GM21447 (cell line): ENCODE measurements around the gene LRRC55.

ENCODE experiments used
- ATAC-seq: cut with Tn5 transposase; IDR thresholded peaks from one replicate; pipeline ENCODE4 v1.9.1; 2021; ENCODE audit not compliant: unreplicated experiment

The LRRC55 gene, protein sequence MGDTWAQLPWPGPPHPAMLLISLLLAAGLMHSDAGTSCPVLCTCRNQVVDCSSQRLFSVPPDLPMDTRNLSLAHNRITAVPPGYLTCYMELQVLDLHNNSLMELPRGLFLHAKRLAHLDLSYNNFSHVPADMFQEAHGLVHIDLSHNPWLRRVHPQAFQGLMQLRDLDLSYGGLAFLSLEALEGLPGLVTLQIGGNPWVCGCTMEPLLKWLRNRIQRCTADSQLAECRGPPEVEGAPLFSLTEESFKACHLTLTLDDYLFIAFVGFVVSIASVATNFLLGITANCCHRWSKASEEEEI

DNA sequence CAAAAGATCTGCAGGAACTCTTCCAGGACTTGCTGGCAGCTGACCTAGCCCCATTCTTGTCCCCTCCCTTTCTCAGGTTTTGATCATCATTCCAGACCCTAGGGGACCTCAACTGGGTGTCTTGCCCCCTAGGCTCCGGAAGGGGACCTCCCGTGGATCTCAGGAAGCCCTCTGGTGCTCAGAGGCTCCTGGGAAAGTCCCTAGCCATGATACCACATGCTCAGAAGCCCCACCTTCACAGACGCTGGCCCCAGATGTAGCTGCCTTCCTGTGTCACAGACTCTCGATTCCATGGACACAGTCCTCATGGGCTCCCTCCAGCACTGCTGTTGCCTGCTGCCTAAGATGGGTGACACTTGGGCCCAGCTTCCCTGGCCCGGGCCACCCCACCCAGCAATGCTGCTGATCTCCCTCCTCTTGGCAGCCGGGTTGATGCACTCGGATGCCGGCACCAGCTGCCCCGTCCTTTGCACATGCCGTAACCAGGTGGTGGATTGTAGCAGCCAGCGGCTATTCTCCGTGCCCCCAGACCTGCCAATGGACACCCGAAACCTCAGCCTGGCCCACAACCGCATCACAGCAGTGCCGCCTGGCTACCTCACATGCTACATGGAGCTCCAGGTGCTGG, at the start of gene LRRC55:
LRRC55 (plus strand) TSS at position 276 of the 628 bp plus-strand sequence; CDS start at position 346, 70 bp downstream.
- no peak for ATAC-seq

DNA sequence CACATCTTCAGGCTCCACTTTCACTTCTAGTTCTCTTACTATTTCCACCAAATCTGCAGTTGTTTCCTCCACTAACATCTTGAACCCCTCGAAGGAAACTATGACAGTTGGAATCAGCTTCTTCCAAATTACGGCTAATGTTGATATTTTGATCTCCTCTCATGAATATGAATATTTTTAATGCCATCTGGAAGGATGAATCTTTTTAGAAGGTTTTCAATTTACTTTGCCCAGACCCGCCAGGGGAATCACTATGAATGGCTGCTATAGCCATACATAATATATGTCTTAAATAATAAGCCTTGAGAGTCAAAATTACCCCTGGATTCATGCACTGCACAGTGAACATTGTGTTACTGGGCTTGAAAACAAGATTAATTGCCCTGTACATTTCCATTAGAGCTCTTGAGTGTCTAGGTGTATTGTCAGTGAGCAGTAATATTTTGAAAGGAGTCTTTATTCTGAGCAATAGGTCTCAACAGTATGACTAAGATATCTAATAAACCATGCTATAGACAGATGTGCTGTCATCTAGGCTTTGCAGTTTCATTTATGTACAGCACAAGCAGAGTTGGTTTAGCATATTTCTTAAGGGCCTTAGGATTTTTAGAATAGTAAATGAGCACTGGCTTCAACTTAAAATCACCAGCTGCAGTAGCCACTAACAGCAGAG, 48.3 kb upstream of the LRRC55 start:
- no peak for ATAC-seq

DNA sequence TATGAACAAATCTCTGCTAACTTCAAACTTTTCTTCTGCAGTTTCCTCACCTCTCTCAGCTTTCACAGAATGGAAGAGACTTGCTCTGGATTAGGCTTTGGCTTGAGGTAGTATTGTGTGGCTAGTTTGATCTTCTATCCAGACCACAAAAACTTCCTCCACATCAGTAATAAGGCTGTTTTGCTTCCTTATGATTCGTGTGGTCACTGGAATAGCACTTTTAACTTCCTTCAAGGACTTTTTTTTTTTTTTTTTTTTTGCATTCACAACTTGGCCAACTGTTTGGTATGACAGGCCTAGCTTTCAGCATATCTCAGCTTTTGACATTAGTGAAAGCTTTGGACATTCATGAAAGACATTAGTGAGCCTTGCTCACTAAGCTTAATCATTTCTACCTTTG, 47.5 kb upstream of the LRRC55 start:
- ATAC-seq, result no peak

DNA sequence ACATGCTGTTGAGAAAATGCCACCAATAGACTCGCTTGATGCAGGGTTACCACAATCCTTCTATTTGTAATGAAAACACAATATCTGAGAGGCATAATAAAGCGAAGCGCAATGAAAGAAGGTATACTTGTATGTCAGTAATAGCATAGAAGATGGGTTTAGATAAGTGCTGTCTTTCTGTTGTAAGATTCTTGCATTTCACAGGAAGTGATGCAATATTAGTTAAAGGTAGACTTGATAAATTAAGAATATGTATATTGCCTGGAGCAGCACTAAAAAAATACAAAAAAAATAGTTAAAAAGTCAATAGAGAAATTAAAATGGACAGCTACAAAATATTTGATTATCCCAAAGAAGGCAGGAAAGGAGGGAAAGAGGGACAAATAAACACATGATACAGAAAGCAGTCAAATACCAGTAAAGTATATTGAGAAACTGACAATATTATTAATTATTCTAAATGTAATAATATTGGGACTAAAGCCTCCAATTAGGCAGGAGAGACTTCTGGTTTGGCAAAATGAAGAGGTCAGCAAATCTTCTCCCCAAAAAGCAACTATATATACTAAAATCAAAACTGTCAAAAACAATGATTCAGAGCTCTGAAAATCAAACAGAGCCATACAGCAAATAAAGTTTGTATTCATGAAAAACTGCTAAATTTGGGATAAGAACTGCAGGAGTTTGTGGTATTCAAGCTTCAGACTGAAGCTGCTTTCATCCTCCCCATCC, 46.6 kb upstream of the LRRC55 start:
- no peak for ATAC-seq

DNA sequence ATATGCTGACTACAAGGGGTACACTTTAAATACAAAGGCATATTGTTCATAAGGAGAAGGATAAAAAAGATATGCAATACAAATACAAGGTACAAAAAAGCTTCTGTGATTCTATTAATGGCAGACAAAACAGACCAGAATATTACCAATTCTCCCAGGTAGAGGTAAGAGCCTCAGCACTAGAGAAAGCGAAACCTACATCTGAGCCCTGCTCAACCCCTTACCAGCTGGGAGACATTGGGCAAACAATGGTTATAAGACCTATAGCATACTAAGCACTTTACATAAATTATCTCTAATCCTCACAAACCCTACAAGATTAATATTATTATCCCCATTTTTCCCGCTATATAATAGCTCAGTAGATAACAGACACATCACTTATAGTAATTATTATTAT, 41.2 kb upstream of the LRRC55 start:
- ATAC-seq, result no peak

DNA sequence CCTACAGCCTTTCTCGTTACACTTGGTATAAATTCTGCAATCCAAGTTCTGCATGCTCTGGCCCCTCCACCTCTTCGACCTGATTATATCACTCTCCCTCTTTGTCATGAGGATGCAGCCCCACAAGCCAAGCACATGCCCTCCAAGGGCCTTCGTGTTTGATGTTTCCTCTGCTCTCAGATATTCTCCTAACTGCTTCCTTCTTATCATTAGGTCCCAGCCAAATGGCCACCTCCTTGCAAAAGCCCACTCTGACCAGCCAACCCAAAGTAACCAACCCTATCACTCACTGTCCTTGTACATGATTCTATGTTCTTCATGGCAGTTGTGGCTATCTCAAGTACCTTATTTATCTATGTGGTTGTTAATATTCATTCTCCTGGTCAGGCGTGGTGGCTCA, 38.3 kb upstream of the LRRC55 start:
- ATAC-seq, result no peak

DNA sequence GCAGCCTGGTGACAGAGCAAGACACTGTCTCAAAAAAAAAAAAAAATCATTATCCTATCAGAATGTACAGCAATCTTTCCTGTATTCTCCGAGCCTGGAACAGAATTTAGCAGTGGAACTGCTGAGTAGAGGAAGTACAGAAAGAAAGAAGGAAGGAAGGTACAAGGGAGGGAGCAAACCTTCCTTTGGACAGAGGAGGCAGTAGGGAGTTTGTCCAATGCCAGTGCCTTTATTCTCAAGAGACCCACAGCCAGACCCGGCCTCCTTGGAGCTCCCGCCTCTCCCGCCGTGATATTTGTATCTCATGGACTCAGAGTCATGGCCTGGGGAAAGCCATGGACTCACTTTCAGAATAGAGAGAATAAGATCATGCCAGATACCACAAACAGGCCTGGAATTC, 37.7 kb upstream of the LRRC55 start:
- no peak for ATAC-seq

DNA sequence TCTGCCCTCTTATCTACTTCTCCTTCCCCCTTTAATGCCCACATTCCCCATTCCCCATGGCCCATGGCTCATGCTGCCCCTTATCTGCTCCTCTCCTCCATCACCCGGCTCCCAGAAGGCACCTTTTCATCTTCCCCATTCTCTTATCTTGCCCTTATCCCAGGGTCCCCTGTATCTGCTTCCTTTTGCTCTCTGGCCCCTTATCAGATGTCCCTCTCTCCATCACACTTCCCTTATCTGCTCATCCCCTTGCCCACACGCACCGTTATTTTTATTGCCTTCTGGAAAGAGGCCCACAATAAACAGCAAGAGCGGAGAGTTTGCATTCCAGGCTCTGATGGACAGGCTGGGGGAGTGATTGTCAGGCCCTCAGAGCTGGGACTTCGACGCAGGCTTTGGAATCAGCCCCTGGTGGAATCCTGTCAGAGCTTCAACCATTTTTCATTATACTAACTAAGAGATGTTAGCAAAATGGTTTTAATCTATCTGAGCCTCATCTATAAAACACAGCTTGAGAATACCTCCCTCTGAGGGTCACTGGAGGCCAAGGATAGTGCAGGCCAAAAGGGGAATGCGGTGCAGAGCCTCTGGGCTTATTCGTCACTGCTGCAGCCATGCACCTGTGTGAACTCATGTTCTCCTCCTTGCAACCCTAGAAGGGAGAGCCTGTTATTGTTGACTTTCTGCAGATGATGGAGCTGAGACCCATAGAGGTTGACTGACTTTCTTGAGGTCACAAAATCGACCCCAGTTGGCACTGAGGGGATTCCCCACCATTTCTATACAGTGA, 37.0 kb upstream of the LRRC55 start:
- no peak for ATAC-seq

DNA sequence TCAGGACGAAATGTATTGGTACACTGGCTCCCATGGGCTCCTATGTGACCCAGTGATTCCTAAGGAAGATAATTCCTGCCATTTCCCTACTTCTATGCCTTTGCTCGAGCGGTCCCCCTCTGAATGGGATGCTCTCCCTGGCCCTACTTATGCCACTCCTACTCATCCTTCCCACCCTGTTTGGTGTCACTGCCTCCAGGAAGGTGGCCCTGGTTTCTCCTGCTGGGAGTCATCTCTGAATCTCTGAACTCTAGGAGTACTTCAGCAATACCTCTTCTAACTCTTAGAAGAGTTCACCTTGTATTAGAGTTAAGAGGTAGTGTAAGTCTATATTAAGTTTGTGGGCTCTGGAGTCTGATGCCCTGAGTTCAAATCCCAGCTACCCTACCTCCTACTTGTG, 35.5 kb upstream of the LRRC55 start:
- no peak for ATAC-seq

DNA sequence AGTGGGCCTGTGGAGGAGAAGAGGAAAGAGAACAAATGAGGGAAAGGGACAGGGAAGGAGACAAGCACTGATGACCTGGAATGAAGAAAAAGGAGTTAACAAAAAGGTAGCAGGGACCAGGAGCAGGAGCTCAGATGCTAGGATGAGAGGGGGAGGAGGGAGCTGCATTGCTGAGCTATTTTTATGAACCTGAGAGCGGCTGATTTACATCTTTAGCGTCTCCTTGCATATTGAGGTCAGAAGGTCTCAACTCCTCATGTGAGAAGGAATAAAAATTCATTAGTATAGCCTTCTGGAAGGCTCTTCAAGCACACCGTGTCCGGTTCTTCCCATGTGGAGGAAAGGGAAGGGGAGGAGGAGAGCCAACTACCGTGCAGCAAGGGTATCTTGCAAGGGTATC, 33.1 kb upstream of the LRRC55 start:
- ATAC-seq, result no peak

DNA sequence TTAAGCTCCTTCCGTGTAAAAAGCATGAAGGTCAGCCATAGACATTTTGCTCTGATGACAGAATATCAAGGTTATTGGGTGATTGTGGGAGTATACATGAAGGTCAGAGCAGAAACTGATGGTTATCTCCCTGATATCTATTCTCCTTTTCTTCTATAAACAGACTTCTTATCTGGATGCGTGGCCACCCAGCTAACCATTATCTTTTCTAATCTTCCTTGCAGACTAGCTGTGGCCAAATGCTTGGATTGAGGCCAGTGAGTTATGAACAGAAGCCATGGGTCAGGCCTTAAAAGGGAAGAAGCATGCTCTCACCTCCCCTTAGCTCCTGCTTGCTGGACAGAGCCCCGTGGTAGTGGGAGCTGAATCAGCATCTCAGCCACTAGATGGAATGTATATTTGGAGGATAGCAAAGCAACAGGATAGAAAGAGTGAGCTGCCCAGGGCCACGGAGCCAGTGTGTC, 31.3 kb upstream of the LRRC55 start:
- no peak for ATAC-seq

DNA sequence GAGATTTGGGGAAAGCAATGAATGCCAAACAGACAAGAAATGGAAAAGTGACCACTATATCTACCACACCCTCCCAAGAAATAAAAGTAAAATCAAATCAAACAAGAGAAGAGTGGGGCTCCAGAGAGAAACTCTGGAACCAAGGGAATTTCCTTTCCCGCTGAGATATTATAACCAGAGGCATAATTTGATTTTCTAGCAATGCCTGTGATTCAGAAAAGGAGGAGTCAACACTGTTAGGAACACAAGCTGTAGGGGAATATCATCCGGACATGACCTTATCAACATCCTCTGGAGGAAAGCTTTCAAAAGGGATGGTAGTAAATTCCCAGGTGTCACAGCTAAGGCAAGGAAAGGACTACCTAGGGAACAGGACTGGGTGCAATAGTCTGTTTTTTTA, 29.6 kb upstream of the LRRC55 start:
- no peak for ATAC-seq

DNA sequence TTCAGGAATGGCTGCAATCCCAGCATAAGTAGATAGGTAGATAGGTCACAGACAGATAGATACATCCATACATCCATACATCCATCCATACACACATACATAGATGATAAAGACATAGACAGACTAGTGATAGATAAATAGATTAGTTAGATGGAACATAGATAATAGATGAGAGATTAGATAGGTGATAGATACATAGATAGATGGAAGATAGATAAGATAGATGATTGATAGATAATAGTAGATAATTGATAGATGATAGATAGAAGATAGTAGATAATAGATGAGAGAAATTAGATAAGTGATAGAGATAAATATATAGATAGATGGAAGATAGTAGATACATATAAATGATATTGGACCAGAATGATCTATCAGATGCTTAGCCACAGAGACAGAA, 28.3 kb upstream of the LRRC55 start:
- ATAC-seq, result no peak

DNA sequence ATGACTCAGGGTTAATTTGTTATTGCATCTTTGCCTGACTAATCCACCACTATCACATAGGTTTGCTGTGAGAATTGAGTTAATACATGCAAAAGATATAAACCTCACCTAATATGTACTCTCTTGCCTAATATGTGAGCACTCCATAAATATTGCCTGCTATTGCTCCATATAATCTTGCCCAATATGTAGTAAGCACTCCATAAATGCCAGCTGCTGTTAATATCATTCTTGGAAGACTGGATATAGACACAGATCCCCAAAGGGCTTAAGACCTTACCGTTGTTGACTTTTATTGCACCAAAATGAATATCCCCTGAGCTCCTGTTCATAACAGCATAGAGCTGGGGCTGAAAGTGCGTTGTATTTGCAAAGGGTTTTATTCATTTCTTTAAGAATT, 27.0 kb upstream of the LRRC55 start:
- ATAC-seq, result no peak

DNA sequence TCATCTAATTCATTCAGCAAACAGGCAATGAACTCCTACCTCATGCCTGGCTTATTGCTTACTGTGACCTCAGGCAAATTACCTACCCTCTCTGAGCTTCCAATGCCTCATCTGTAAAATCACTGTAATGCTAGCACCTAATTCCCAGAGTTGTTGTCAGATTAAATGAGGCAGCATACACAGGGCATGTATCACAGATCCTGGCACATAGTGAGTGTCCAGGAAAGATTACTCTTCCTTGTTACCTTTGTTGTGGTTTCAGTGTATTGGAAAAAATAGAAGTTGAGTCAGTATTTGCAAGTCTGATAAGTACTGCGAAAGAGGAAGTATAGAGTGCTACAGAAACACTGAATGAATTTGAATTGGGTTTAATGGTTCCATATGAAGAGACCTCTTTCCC, 26.4 kb upstream of the LRRC55 start:
- no peak for ATAC-seq

DNA sequence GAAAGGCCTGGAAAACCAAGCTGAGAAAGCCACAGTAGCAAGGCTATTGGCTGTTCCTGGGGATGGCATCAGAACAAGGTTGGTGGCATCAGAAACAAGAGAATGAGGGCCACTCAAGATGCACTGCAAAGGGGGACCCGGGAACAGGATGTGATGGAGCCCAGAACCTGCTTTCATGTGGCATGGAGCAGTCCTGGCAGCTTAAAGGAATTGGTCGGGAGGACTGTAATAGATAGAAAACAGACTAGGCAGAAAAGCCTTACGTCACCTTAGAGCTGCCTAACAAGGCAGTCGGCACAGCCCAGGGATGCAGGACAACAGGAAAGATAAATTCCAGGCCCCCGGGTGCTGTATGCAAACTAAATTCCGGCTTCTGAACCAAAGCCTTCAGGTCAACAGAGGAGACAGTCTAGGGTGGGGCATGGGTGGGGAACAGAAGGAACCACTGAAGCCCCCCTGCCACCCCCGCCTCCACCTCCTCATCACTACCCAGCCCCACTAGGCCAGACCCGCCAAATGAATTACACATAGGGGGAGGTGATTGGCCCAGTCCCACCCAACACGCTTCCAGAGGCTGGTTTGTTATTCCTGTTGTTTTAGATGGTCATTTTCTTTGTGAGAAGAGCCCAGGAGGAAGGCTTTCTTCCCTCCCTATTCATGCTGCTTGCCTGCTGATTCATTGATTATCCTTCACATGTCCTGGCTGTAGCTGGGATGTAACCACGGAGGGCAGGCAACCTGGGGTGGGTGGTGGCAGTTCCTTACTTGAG, 25.7 kb upstream of the LRRC55 start:
- no peak for ATAC-seq

DNA sequence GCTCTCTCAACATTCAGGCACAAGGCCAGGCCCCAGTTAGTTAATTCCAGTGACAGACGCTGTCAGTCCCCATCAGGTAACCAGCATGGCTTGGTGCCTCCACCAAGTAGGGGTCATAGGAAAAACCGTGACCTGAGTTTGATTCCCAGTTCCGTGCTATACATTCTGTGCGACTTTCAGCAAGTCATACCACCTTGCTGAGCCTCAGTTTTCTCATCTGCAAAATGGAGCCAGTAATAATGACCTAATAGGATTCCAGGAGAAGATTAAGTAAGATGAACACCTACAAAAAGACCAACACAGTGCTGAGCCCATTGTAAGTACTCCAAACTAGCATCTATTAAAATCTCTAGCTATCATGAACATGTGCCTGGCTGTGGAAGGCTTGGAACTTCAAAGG, 24.8 kb upstream of the LRRC55 start:
- no peak for ATAC-seq

DNA sequence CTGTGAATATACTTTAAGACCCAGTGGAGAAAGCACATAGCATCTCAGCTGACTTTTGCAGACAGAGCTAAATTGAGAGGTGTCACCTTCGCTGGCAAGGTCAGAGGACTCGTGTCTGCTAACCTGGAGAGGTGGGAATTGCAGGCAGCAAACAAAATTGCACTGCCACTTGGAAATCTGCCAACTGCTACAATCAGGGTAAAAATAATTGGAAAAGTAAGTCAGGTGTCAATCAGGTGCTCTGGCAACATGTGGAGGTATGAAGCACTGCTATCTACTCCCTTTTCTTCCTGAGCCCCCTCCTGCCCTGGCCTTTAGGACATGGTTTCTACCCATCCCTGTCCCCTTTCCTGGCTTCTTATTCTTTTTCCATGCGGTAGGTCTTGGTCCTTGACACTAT, 24.1 kb upstream of the LRRC55 start:
- ATAC-seq, result no peak

DNA sequence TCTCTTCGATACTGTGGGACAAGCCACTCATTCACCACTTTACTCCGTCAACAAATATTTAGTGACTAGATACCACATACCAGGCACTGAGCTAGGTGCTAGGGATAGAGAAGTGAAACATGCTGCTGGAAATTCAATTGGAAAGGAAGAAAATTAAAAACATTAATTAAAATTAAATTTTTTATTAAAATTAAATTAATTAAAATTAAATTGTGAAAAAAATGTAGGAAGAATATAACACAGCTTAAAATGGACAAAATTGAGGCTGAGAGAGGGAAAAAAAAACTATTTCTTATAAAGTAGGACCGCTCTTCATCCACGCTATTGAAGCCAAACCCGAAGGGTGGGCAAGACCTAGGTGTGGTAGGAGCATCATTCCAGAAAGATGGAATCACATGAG, 23.6 kb upstream of the LRRC55 start:
- no peak for ATAC-seq

DNA sequence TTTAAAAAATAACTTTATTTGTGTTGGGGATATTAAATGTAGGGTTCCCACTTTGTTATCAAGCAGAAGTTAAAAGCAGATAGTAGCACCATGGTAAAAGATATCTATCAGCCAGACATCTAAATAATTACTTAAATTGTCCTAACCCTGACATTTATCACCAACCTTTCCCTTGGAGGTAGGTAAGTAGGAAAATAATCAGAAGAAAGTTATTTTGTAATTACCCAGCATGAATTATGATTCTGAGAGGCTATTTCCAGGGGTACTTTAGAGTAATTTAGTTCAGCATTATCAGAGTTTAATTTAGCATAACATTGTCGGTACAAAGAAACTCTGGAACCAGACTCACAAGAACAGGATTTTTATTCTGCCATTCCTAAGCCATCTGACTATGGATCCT, 23.2 kb upstream of the LRRC55 start:
- no peak for ATAC-seq
